ENCODE measurements around the gene ARMC5. TPM values are rescaled to one million over a fixed set of nuclear protein-coding genes. Genes with fewer than 3 reads are reported as not detected.

The ARMC5 gene, protein sequence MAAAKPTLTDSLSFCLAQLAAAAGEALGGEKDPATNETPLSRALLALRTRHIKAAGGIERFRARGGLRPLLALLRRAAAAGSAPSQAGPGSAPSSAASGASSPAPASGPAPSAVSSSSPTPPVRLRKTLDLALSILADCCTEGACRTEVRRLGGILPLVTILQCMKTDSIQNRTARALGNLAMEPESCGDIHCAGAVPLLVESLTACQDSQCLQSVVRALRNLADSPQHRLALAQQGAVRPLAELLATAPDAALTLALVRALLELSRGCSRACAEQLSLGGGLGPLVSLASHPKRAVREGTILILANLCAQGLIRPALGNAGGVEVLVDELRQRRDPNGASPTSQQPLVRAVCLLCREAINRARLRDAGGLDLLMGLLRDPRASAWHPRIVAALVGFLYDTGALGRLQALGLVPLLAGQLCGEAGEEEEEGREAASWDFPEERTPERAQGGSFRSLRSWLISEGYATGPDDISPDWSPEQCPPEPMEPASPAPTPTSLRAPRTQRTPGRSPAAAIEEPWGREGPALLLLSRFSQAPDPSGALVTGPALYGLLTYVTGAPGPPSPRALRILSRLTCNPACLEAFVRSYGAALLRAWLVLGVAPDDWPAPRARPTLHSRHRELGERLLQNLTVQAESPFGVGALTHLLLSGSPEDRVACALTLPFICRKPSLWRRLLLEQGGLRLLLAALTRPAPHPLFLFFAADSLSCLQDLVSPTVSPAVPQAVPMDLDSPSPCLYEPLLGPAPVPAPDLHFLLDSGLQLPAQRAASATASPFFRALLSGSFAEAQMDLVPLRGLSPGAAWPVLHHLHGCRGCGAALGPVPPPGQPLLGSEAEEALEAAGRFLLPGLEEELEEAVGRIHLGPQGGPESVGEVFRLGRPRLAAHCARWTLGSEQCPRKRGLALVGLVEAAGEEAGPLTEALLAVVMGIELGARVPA
- 10 to 100 TPM; 13.9 to 24.3 (median 19.4) TPM for total RNA-seq

GRCh38 chr16:31458844-31459686 lies at the start of gene ARMC5:
ARMC5 (plus strand) TSS chr16:31459501; CDS start chr16:31459525, 24 bp downstream.
- peaks cover 53 to 57% of the 10 kb centered on the region in 2 donors for H3K4me1 ChIP-seq
- intact Hi-C loops (cut with DNase I; ENCODE audit: low total_unique reads) (loop anchor here (1.0 to 5.0 kb wide), 7 partner anchors 31 to 760 kb away; partner anchors contain the start of genes BCKDK, COX6A2, RUSF1 and SETD1A), in situ Hi-C loops (cut with MboI; ENCODE audit: low sequenced_read_pairs in 4 of 4) (loop anchor here in 1 of 4 donors (10.0 kb wide), 1 partner anchor 46 kb away; the partner anchor contains the start of gene RUSF1)
- peaks cover 0 to 26% of the 10 kb centered on the region in 2 donors for H3K36me3 ChIP-seq
- DNase-seq (peak; percentile 97 to 98), ATAC-seq (peak; percentile 78 to 82)
- no peaks in the 10 kb centered on the region for H3K9me3 ChIP-seq
- TF ChIP-seq CTCF (IDR thresholded peaks at IDR 0.05 in 4 of 5, conservative IDR thresholded peaks at IDR 0.05 in 1 of 5) = peak; percentile 33 to 80 (median 74)
- TF ChIP-seq POLR2A (IDR thresholded peaks at IDR 0.05) = peak; percentile 93 to 97
- H3K4me3 ChIP-seq = peak within 1 kb of the TSS; percentile 77 to 90 (median 86)
- H3K27me3 ChIP-seq = no peaks in the 10 kb centered on the region
- H3K27ac ChIP-seq = peak within 1 kb of the TSS; percentile 90 to 99 (median 94)

GRCh38 chr16:31410082-31410481 lies 49.2 kb upstream of the ARMC5 start:
- Histone ChIP-seq H3K27me3 (peaks cover 0 to 4% (median 0%) of the 10 kb centered on the region in 3 donors), H3K36me3 (no peaks in the 10 kb centered on the region), H3K4me1 (no peaks in the 10 kb centered on the region), H3K4me3 (no peak overlapping the region), H3K27ac (no peak overlapping the region), H3K9me3 (no peaks in the 10 kb centered on the region)
- DNase-seq (no peak), ATAC-seq (no peak)
- intact Hi-C loops (cut with DNase I; ENCODE audit: low total_unique reads) = no loop called here
- in situ Hi-C loops (cut with MboI; ENCODE audit: low sequenced_read_pairs in 4 of 4) = loop anchor here in 1 of 4 donors (25.0 kb wide), 1 partner anchor 198 kb away; the partner anchor contains the start of genes PYCARD, PYDC1 and TRIM72
- no peak for TF ChIP-seq CTCF (IDR thresholded peaks at IDR 0.05 in 4 of 5, conservative IDR thresholded peaks at IDR 0.05 in 1 of 5)
- TF ChIP-seq POLR2A (IDR thresholded peaks at IDR 0.05) = no peak

DNA sequence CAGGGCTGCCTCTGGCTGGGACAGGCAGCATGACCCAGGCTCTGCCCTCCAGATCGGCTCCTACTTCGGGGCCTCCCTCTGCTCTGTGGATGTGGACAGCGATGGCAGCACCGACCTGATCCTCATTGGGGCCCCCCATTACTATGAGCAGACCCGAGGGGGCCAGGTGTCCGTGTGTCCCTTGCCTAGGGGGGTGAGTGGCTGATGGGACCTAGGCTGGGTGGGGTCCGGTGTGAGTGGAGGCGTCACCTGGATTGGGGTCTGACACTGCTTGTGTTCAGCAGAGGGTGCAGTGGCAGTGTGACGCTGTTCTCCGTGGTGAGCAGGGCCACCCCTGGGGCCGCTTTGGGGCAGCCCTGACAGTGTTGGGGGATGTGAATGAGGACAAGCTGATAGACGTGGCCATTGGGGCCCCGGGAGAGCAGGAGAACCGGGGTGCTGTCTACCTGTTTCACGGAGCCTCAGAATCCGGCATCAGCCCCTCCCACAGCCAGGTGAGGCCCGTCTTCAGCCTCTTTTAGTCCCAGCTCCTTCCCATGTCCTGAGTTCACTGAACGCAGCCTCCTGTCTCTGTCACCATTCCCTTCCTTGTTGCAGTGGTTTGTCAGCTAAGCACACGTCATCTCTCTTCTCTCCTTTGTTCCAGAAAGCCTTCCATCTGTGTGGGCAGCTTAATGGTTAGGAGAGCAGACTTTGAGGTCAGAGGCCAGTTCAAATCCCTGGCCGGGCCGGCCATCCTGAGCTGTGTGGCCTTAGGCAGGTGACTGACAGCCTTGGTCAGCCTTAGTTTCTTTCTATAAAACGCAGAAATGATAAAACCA lies 48.1 kb upstream of the ARMC5 start:
- Histone ChIP-seq H3K4me3 (no peak overlapping the region), H3K9me3 (no peaks in the 10 kb centered on the region), H3K4me1 (no peaks in the 10 kb centered on the region), H3K27ac (no peak overlapping the region), H3K27me3 (peaks cover 0 to 4% (median 0%) of the 10 kb centered on the region in 3 donors), H3K36me3 (no peaks in the 10 kb centered on the region)
- no peak for ATAC-seq
- no peak for DNase-seq
- in situ Hi-C loops (cut with MboI; ENCODE audit: low sequenced_read_pairs in 4 of 4) = loop anchor here in 1 of 4 donors (25.0 kb wide), 1 partner anchor 199 kb away; the partner anchor contains the start of genes PYCARD, PYDC1 and TRIM72
- TF ChIP-seq POLR2A (IDR thresholded peaks at IDR 0.05) = no peak
- no peak for TF ChIP-seq CTCF (IDR thresholded peaks at IDR 0.05 in 4 of 5, conservative IDR thresholded peaks at IDR 0.05 in 1 of 5)
- intact Hi-C loops (cut with DNase I; ENCODE audit: low total_unique reads) = no loop called here

All from gastrocnemius medialis (tissue), 4 donors.